Measurements from ENCODE around the gene PODXL2.
"Not testable (repeated sequence)": the region's sequence is repeated elsewhere in the genome, so short reads cannot be mapped to it uniquely, and the experiment has no call there.

The PODXL2 gene

GRCh38 chr3:127690823-127691452, 62.0 kb downstream of the PODXL2 start:
- DNase-seq, result no peak

GRCh38 chr3:127691489-127691888, 62.5 kb downstream of the PODXL2 start:
- no peak for DNase-seq

GRCh38 chr3:127691974-127692373, 63.0 kb downstream of the PODXL2 start:
- no peak for DNase-seq

GRCh38 chr3:127692501-127693335, 63.7 kb downstream of the PODXL2 start:
- DNase-seq, result no peak

GRCh38 chr3:127693336-127693843, 64.4 kb downstream of the PODXL2 start:
- no peak for DNase-seq

- DNase-seq, result peak; percentile 31
These were observed 65.7 kb downstream of the PODXL2 start for GRCh38 chr3:127694467-127695215.

GRCh38 chr3:127697551-127698240, 68.7 kb downstream of the PODXL2 start:
- peak; percentile 41 for DNase-seq

- no peak for DNase-seq
These were observed 69.3 kb downstream of the PODXL2 start for GRCh38 chr3:127698286-127698685.

GRCh38 chr3:127698691-127699415, 69.9 kb downstream of the PODXL2 start:
- no peak for DNase-seq

GRCh38 chr3:127699416-127700300, 70.7 kb downstream of the PODXL2 start:
- DNase-seq, result no peak

GRCh38 chr3:127700406-127700805, 71.4 kb downstream of the PODXL2 start:
- DNase-seq, result no peak

GRCh38 chr3:127701280-127701911, 72.4 kb downstream of the PODXL2 start:
- no peak for DNase-seq

GRCh38 chr3:127702151-127702578, 73.2 kb downstream of the PODXL2 start:
- no peak for DNase-seq

GRCh38 chr3:127704840-127705239, 75.9 kb downstream of the PODXL2 start:
- not testable (repeated sequence) for DNase-seq

- DNase-seq, result no peak
These were observed 77.3 kb downstream of the PODXL2 start for GRCh38 chr3:127706312-127706711.

GRCh38 chr3:127706785-127707351, 77.9 kb downstream of the PODXL2 start:
- no peak for DNase-seq

- DNase-seq, result no peak
These were observed 78.9 kb downstream of the PODXL2 start for GRCh38 chr3:127707851-127708411.

- no peak for DNase-seq
These were observed 79.9 kb downstream of the PODXL2 start for GRCh38 chr3:127708837-127709236.

GRCh38 chr3:127709320-127710060, 80.5 kb downstream of the PODXL2 start:
- DNase-seq, result no peak
